Vagina (tissue), 2 donors: Measurements from ENCODE around the gene C20orf96. TPM values are rescaled to one million over a fixed set of nuclear protein-coding genes. Genes with fewer than 3 reads are reported as not detected.
"Not testable (repeated sequence)": the region's sequence is repeated elsewhere in the genome, so short reads cannot be mapped to it uniquely, and the experiment has no call there.

Experiments
- DNase-seq, 2 donors: peaks; one replicate each; pipeline ENCODE4 v3.0.0-alpha.2; 2017; ENCODE audit errors: extremely low spot score in 2 of 2
- H3K27ac ChIP-seq: fragments of 200-600 bp; sonication (generic); one replicate; pipeline ENCODE4 v1.5.1; 2019
- H3K27me3 ChIP-seq: fragments of 200-600 bp; sonication (generic); one replicate; pipeline ENCODE4 v1.5.1; 2019
- H3K36me3 ChIP-seq, 2 donors: fragments of 200-600 bp; sonication (generic); one replicate each; pipeline ENCODE4 v1.5.1; 2017 to 2019
- H3K4me1 ChIP-seq: fragments of 200-600 bp; sonication (generic); one replicate; pipeline ENCODE4 v1.5.1; 2019
- H3K4me3 ChIP-seq, 2 donors: fragments of 200-600 bp; sonication (generic); 1 replicate in 1 of 2; 2 replicates in 1 of 2; pipeline ENCODE4 v1.5.1; 2016 to 2019
- H3K9me3 ChIP-seq: fragments of 200-600 bp; sonication (generic); one replicate; pipeline ENCODE4 v1.5.1; 2019
- POLR2A ChIP-seq, 2 donors: fragments of 450-650 bp; IDR thresholded peaks; one replicate each; pipeline ENCODE4 v1.6.1; 2017; ENCODE audit warnings: antibody characterized with exemption in 2 of 2, mild to moderate bottlenecking in 2 of 2, moderate library complexity in 2 of 2
- POLR2AphosphoS5 ChIP-seq, 2 donors: sonication (generic); formaldehyde crosslinking; IDR thresholded peaks; one replicate each; pipeline ENCODE4 v1.9.0; 2017; ENCODE audit warnings: antibody characterized with exemption in 2 of 2, mild to moderate bottlenecking in 2 of 2, low read depth in 1 of 2; ENCODE audit not compliant: insufficient read depth in 1 of 2
- intact Hi-C: fragments of 100-400 bp; cut with DNase I; formaldehyde crosslinking; loops from one replicate; pipeline ENCODE4 v1.15.1; 2023
- total RNA-seq: library from RNA; depleted of rRNA; stranded (reverse); fragments of >200 nt; gene quantifications from one replicate; pipeline ENCODE4 v1.2.3, GENCODE V29; 2016
- TF ChIP-seq, protein P1 (sequence below), 3 experiments: fragments of 450-650 bp in 2 of 3; fragments of 200-600 bp in 1 of 3; sonication (generic) in 1 of 3; IDR thresholded peaks; one replicate each; pipeline ENCODE4 v1.5.1; 2017 to 2019; ENCODE audit warnings: antibody characterized with exemption in 3 of 3, mild to moderate bottlenecking in 2 of 3, moderate library complexity in 2 of 3

Gene C20orf96
- total RNA-seq, 1 donor from 2014 or later: 2.7 TPM

DNA sequence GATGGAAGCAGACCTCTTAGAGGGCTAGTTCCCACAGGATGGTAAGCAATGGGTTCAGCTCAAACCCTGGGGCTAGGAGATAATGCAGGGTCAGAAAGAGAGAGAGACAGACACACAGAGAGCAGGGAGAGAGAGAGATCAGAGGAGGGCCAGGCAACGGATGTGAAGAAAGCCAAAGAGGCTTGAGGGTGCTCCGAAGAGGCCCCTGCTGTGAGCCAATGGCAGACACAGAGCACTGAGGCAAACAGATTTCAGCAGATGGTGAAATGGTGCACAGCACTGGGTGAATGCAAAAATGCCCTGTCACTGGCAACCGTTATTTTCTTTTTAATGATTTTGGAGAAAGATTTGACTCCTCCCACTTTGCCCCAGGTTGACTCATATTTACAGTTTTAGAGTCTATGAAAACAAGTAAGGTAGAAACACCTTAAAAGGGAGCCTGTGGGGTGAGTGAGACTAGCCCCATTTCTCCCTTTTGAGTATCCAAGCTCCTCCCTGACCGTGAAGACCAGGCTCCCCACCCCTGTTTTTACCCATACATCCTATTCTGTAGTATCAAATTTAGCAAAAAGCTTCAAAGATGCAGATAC lies 32.2 kb downstream of the C20orf96 start:
- Histone ChIP-seq H3K36me3 (no peaks in the 10 kb centered on the region), H3K9me3 (no peaks in the 10 kb centered on the region), H3K27ac (no peak overlapping the region), H3K27me3 (no peaks in the 10 kb centered on the region), H3K4me1 (no peaks in the 10 kb centered on the region), H3K4me3 (no peak overlapping the region)
- intact Hi-C loops: no loop called here
- TF ChIP-seq POLR2A (IDR thresholded peaks at IDR 0.05) (no peak), POLR2AphosphoS5 (IDR thresholded peaks at IDR 0.05; ENCODE audit: insufficient read depth in 1 of 2, low read depth in 1 of 2) (no peak)
- TF ChIP-seq, protein P1, sequence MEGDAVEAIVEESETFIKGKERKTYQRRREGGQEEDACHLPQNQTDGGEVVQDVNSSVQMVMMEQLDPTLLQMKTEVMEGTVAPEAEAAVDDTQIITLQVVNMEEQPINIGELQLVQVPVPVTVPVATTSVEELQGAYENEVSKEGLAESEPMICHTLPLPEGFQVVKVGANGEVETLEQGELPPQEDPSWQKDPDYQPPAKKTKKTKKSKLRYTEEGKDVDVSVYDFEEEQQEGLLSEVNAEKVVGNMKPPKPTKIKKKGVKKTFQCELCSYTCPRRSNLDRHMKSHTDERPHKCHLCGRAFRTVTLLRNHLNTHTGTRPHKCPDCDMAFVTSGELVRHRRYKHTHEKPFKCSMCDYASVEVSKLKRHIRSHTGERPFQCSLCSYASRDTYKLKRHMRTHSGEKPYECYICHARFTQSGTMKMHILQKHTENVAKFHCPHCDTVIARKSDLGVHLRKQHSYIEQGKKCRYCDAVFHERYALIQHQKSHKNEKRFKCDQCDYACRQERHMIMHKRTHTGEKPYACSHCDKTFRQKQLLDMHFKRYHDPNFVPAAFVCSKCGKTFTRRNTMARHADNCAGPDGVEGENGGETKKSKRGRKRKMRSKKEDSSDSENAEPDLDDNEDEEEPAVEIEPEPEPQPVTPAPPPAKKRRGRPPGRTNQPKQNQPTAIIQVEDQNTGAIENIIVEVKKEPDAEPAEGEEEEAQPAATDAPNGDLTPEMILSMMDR (IDR thresholded peaks at IDR 0.05): no peak
- no peak for DNase-seq

- H3K4me3 ChIP-seq: no peak within 1 kb of the TSS
- H3K27me3 ChIP-seq: no peaks in the 10 kb centered on the region
- no peaks in the 10 kb centered on the region for H3K4me1 ChIP-seq
- H3K36me3 ChIP-seq: no peaks in the 10 kb centered on the region
- TF ChIP-seq, protein P1 (IDR thresholded peaks at IDR 0.05): no peak
- TF ChIP-seq POLR2A (IDR thresholded peaks at IDR 0.05) (no peak), POLR2AphosphoS5 (IDR thresholded peaks at IDR 0.05; ENCODE audit: insufficient read depth in 1 of 2, low read depth in 1 of 2) (no peak)
- no peaks in the 10 kb centered on the region for H3K9me3 ChIP-seq
- no peak within 1 kb of the TSS for H3K27ac ChIP-seq
- DNase-seq: no peak
- intact Hi-C loops: no loop called here
These were observed 33.1 kb downstream of the C20orf96 start, which contains the start of gene DEFB132 for GRCh38 chr20:257419-257818. Gene DEFB132, plus strand, starts transcription at chr20:257724. Its CDS starts 55 bp downstream, at chr20:257779.

- intact Hi-C loops, H3K4me1 ChIP-seq, H3K27me3 ChIP-seq, DNase-seq, H3K4me3 ChIP-seq, H3K9me3 ChIP-seq, H3K27ac ChIP-seq, H3K36me3 ChIP-seq: not testable (repeated sequence)
These were observed 37.1 kb downstream of the C20orf96 start for GRCh38 chr20:253447-253846.

- DNase-seq: no peak
- no peaks in the 10 kb centered on the region for H3K27me3 ChIP-seq
- H3K36me3 ChIP-seq: no peaks in the 10 kb centered on the region
- no peak for TF ChIP-seq POLR2AphosphoS5 (IDR thresholded peaks at IDR 0.05; ENCODE audit: insufficient read depth in 1 of 2, low read depth in 1 of 2)
- no peak for TF ChIP-seq POLR2A (IDR thresholded peaks at IDR 0.05)
- TF ChIP-seq, protein P1 (IDR thresholded peaks at IDR 0.05): no peak
- no peaks in the 10 kb centered on the region for H3K4me1 ChIP-seq
- H3K4me3 ChIP-seq: no peak overlapping the region
- intact Hi-C loops: no loop called here
- no peak overlapping the region for H3K27ac ChIP-seq
- no peaks in the 10 kb centered on the region for H3K9me3 ChIP-seq
These were observed 37.7 kb downstream of the C20orf96 start for GRCh38 chr20:252801-253200.

DNA sequence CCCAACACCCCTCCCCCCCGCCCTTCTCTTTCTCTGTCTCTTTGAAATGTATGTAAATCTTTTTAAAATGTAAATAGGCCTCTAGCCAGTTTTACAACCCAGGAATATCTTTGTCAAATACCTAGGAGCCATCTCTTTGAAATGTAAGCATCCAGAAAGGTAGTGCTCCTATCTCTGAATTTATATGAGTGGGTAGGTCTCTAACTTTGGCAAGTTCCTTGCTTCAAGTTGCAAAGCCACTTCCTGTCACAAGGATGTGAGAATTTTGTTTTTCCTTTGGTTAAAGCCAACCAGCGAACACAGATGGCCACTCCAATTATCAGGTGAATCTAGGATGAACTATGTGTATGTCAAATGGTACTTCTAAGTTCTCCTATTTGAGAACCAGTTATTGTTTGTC lies 39.2 kb downstream of the C20orf96 start:
- DNase-seq: no peak
- Histone ChIP-seq H3K27ac (no peak overlapping the region), H3K36me3 (no peaks in the 10 kb centered on the region), H3K4me3 (no peak overlapping the region), H3K9me3 (no peaks in the 10 kb centered on the region), H3K27me3 (no peaks in the 10 kb centered on the region), H3K4me1 (no peaks in the 10 kb centered on the region)
- intact Hi-C loops: no loop called here
- TF ChIP-seq POLR2A (IDR thresholded peaks at IDR 0.05): no peak
- TF ChIP-seq, protein P1 (IDR thresholded peaks at IDR 0.05): no peak
- no peak for TF ChIP-seq POLR2AphosphoS5 (IDR thresholded peaks at IDR 0.05; ENCODE audit: insufficient read depth in 1 of 2, low read depth in 1 of 2)
